Stimulated activated CD8-positive, alpha-beta memory T cell treated with anti-CD3 and anti-CD28 coated beads, Interleukin-4, amount 100 ng/mL, for 4 hours (primary cell): ENCODE results near the gene SRR.
"Not testable (repeated sequence)": the region's sequence is repeated elsewhere in the genome, so short reads cannot be mapped to it uniquely, and the experiment has no call there.

Experiments used
- DNase-seq, 2 donors: peaks; one replicate each; pipeline ENCODE4 v3.0.0-alpha.2; 2020; ENCODE audit warnings: low read depth in 2 of 2, low spot score in 1 of 2

Gene SRR

GRCh38 chr17:2289878-2290478 lies 13.8 kb upstream of the SRR start:
- DNase-seq = no peak

GRCh38 chr17:2292100-2292499 lies 11.7 kb upstream of the SRR start:
- no peak for DNase-seq

DNA sequence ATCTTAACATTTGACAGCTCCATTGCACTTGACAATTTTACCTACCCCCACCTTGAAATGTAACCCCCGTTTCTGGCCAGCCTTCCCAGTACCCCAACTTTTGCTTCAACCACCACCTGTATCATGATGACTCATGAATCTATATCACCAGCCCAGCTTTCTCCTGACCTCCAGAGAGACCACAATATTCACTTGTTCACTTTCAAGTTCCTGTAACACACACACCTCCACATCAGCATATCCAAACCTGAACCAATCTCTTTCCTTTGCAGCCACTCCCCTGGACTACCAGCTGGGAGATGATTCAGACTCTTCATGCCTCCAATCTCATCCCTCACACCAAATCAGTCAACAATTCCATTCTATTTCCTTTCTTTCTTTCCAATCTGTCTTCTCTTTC lies 8.2 kb upstream of the SRR start:
- no peak for DNase-seq

DNA sequence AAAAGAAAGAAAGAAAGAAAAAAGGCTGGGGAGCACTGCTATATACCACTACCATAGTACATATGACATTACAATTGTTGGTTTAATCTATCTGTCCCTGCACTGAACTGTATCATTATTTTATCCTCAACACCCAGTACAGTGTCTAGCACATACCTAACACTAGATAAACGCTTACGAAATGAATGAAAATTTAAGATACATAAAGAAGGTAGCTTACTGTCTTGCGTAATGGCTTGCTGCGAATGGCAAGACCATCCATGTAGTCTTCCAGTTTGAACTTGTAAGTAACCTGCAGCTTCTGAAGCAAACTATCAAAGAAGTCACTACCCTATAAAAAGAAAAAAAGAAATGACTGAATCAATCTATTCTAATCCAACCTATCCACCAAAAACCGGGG lies 6.7 kb upstream of the SRR start:
- no peak for DNase-seq

DNA sequence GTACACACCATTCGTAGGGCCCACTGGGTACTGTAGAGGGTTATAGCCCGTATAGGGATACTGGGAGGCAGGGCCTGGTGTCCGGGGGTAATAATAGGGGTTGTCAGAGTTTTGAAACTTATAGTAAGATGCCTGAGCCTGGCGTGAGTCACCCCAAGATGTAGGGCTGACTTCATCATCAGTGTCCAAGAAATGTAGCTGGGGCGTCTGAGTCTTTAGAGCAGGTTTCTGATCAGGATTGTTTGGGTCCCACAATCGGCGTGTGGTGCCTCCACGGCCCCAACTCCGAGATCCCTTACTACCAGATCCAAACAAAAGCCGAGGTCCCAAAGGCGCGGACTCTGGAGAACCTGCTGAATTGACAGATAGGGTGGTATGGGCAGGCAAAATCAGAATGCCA lies 4.6 kb upstream of the SRR start:
- no peak for DNase-seq

GRCh38 chr17:2299756-2300155 lies 4.0 kb upstream of the SRR start:
- DNase-seq = no peak

- no peak for DNase-seq
Observed at GRCh38 chr17:2302778-2303203, 959 bp upstream of the SRR start.

DNA sequence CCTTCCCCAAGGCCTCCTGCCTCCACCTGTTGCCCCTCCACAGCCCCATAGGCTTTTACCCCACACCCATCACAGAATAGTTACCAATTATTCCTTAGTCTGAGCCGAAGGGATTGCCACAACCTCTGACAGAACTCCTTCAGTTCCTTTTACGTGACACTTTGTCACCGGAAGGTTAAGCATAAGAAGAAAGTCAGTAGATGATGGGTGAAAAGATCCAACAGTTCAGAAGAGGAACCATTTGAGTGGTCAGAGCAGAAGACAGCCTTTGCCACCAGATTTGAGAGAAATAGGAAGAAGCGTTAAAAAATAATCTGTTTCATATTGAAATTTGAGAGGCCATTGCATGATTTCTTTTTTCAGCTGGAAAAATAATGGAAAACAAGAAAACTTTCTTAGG lies 1.2 kb downstream of the SRR start:
- DNase-seq = no peak

DNA sequence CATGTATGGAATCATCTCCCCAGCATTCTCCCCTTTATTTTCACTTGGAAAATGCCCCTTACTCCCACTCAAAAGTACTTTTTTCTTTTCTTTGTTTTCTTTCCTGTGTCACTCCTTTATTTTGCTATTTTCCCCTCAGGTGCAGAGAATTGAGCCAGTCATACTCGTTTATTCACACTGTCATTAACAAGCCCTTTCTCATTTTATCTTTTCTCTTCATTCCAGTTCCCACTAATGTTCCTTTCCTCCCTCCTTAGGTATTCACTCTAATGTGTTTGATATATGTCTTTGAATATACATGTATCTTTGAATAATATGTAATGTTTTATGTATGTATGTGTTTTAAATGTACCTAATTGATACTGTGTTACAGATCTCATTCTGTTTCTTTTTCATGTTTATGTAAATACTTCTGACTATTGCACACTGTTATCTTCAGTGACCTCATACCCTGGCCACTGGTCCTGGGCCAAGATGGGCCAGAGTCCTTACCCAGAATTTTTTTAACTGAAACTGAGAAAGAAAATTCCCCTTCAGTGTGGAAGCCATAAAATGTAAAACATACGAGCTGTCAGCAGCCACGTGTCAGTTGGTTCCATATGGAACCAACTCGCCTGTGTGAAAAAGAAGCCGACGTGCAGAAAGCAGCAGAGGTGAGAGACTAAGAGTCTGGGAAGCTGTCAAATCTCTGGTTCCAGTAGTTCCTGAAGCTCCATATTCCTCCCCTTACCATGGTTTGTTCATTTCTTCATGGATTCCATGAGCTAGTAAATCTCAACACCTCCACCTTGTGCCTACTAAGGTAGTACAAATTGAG lies 5.8 kb downstream of the SRR start:
- no peak for DNase-seq

DNA sequence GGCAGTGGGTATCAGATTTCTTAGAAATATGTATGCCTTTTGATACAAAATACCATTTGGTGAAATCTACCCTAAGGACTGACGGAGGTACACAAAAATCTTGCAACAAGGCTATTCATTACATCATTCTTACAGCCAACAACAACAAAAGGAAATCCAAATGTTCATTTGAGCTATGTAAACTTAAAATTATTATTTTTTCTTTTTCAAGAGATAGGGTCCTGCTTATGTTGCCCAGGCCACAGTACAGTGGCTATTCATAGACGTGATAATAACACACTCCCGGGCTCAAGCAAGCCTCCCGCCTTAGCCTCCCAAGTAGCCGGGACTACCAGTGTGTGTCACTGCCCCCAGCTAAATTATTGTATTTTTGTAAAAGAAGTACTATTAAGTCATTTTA lies 9.0 kb downstream of the SRR start:
- DNase-seq = no peak

DNA sequence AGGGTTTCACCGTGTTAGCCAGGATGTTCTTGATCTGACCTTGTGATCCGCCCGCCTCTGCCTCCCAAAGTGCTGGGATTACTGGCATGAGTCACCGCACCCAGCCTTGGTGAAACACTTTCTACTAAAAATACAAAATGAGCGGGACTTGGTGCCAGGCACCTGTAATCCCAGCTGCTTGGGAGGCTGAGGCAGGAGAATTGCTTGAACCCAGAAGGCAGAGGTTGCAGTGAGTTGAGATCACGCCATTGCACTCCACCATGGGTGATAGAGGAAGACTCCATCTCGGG lies 13.1 kb downstream of the SRR start:
- not testable (repeated sequence) for DNase-seq

- no peak for DNase-seq
Observed at GRCh38 chr17:2317796-2318195, 14.0 kb downstream of the SRR start.

GRCh38 chr17:2319051-2319450 lies 15.3 kb downstream of the SRR start:
- no peak for DNase-seq

DNA sequence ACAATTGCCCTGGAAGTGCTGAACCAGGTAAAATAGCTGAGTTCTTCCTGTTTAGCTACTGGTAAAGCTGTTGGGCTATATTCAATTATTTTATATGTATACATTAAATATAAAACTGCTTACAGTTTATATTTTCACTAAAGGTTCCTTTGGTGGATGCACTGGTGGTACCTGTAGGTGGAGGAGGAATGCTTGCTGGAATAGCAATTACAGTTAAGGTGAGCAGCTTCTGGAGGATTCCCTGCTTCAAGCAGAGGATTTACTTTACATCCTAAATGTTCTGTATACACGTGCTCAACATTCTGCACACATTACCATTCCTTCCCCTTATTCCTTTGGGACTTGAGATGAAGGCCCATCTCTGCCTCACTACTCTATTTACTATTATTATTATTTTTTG lies 17.6 kb downstream of the SRR start:
- no peak for DNase-seq

DNA sequence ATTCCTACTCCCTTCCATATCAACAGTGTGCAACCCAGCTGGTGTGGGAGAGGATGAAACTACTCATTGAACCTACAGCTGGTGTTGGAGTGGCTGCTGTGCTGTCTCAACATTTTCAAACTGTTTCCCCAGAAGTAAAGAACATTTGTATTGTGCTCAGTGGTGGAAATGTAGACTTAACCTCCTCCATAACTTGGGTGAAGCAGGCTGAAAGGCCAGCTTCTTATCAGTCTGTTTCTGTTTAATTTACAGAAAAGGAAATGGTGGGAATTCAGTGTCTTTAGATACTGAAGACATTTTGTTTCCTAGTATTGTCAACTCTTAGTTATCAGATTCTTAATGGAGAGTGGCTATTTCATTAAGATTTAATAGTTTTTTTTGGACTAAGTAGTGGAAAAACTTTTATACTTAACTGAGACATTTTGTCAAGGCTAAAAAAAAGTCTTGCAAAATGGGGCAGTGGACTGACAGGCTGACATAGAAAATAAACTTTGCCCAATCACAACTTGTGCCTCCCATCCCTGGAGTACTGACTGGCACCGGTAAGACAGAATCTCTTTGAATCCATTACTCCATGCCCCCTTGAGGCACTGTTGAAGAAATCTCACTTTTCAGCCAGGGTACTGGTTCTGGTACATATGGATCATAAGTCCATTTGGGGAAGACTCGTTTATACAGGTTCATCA lies 20.0 kb downstream of the SRR start:
- no peak for DNase-seq

GRCh38 chr17:2331303-2331702 lies 27.6 kb downstream of the SRR start:
- DNase-seq = no peak

GRCh38 chr17:2335726-2336214 lies 32.0 kb downstream of the SRR start:
- no peak for DNase-seq

GRCh38 chr17:2336215-2336851 lies 32.6 kb downstream of the SRR start, which contains the start of gene TSR1:
TSS of gene TSR1 (minus strand) at chr17:2336457. CDS start at chr17:2336427, 30 bp downstream.
- peak; percentile 65 to 77 for DNase-seq

GRCh38 chr17:2336852-2337543 lies 33.2 kb downstream of the SRR start, which contains the start of gene SGSM2:
TSS of gene SGSM2 (plus strand) at chr17:2337501. CDS start at chr17:2337689, 188 bp downstream.
- peak in 1 of 2 donors; percentile 47 for DNase-seq

DNA sequence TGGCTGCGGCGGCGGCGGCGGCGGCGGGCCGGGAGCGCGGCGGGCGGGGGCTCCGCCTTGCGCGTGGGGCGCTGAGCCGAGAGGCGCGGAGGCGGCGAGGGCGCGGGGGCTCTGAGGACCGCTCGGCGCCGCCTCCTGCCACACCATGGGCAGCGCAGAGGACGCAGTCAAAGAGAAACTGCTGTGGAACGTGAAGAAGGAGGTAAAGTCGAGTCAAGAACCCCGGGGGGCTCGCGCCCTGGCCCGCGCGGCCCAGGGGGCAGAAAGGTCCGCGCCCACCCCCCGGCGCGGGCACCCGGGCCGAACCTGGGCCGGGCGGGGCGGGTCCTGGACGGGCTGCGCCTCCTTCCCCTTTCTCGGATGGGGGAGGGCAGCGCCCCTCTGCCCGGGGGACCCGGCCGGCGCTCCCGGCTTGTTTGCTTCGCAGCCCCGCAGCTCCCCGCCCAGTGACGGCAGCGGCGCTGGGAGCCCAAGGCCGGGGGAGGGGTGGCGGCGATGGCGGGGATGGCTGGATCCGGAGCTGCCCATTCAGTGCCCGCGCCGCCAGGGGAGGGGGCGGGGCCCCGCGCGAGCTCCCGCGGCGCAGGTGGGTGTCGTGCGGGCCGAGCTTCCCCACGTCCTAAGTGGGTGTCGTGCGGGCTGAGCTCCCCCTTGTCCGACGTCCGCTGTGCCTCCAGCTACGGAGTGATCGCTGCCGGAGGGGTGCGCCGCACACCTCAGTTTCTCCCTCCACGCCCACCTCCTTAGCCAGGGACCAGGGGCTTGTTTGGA lies 34.0 kb downstream of the SRR start:
- DNase-seq = no peak
